Measurements from ENCODE around the gene SRA1. TPM values are rescaled to one million over a fixed set of nuclear protein-coding genes. Genes with fewer than 3 reads are reported as not detected.
A peak's percentile ranks its signal among the peaks of the same experiment; 100 is the strongest.

Gene SRA1
- total RNA-seq, 1 donor from 2014 or later: 17.1 TPM

- TF ChIP-seq CTCF (IDR thresholded peaks at IDR 0.05; ENCODE audit: unreplicated experiment): no peak
- H3K4me1 Mint-ChIP-seq (ENCODE audit: unreplicated experiment): peaks cover 34% of the 10 kb centered on the region
- no peaks in the 10 kb centered on the region for H3K9me3 Mint-ChIP-seq (ENCODE audit: unreplicated experiment)
- peaks cover 28% of the 10 kb centered on the region for H3K36me3 Mint-ChIP-seq (ENCODE audit: low read depth, unreplicated experiment)
- no peak overlapping the region for H3K27ac Mint-ChIP-seq (ENCODE audit: unreplicated experiment)
- peak overlapping the region; percentile 11 for H3K4me3 Mint-ChIP-seq (ENCODE audit: unreplicated experiment)
- peaks cover 42% of the 10 kb centered on the region for H3K27me3 Mint-ChIP-seq (ENCODE audit: unreplicated experiment)
- no peak for DNase-seq (ENCODE audit: low spot score)
These were observed 3.0 kb upstream of the SRA1 start for GRCh38 chr5:140560227-140560626.

GRCh38 chr5:140558542-140558941, 1.3 kb upstream of the SRA1 start:
- H3K4me1 Mint-ChIP-seq (ENCODE audit: unreplicated experiment): peaks cover 22% of the 10 kb centered on the region
- H3K9me3 Mint-ChIP-seq (ENCODE audit: unreplicated experiment): no peaks in the 10 kb centered on the region
- H3K4me3 Mint-ChIP-seq (ENCODE audit: unreplicated experiment): peak overlapping the region; percentile 93
- peaks cover 27% of the 10 kb centered on the region for H3K36me3 Mint-ChIP-seq (ENCODE audit: low read depth, unreplicated experiment)
- no peak for TF ChIP-seq CTCF (IDR thresholded peaks at IDR 0.05; ENCODE audit: unreplicated experiment)
- H3K27ac Mint-ChIP-seq (ENCODE audit: unreplicated experiment): no peak overlapping the region
- peaks cover 27% of the 10 kb centered on the region for H3K27me3 Mint-ChIP-seq (ENCODE audit: unreplicated experiment)
- DNase-seq (ENCODE audit: low spot score): no peak

- no peak for TF ChIP-seq CTCF (IDR thresholded peaks at IDR 0.05; ENCODE audit: unreplicated experiment)
- Mint-ChIP-seq H3K36me3 (ENCODE audit: low read depth, unreplicated experiment) (peaks cover 32% of the 10 kb centered on the region), H3K4me1 (ENCODE audit: unreplicated experiment) (peaks cover 23% of the 10 kb centered on the region), H3K9me3 (ENCODE audit: unreplicated experiment) (no peaks in the 10 kb centered on the region), H3K27ac (ENCODE audit: unreplicated experiment) (peak overlapping the region; percentile 77), H3K4me3 (ENCODE audit: unreplicated experiment) (peak overlapping the region; percentile 93), H3K27me3 (ENCODE audit: unreplicated experiment) (peaks cover 23% of the 10 kb centered on the region)
- DNase-seq (ENCODE audit: low spot score): no peak
These were observed 692 bp upstream of the SRA1 start for GRCh38 chr5:140557965-140558364.

GRCh38 chr5:140556438-140556837, 835 bp downstream of the SRA1 start:
- H3K9me3 Mint-ChIP-seq (ENCODE audit: unreplicated experiment): no peaks in the 10 kb centered on the region
- no peak for DNase-seq (ENCODE audit: low spot score)

More at GRCh38 chr5:140556438-140556837, 835 bp downstream of the SRA1 start:
- no peak for TF ChIP-seq CTCF (IDR thresholded peaks at IDR 0.05; ENCODE audit: unreplicated experiment)
- Mint-ChIP-seq H3K27me3 (ENCODE audit: unreplicated experiment) (peaks cover 14% of the 10 kb centered on the region), H3K4me3 (ENCODE audit: unreplicated experiment) (peak overlapping the region; percentile 93), H3K36me3 (ENCODE audit: low read depth, unreplicated experiment) (peaks cover 37% of the 10 kb centered on the region), H3K27ac (ENCODE audit: unreplicated experiment) (peak overlapping the region; percentile 74), H3K4me1 (ENCODE audit: unreplicated experiment) (peaks cover 21% of the 10 kb centered on the region)

Data from endothelial cell (in vitro differentiated cells).